Stimulated activated CD4-positive, alpha-beta T cell treated with anti-CD3 and anti-CD28 coated beads, Interleukin-15, amount 100 ng/mL, for 1 hour (primary cell): ENCODE measurements around the gene TAPBP.
"Not testable (repeated sequence)": the region's sequence is repeated elsewhere in the genome, so short reads cannot be mapped to it uniquely, and the experiment has no call there.

Experiments used
- DNase-seq, 2 donors: peaks; one replicate each; pipeline ENCODE4 v3.0.0-alpha.2; 2020; ENCODE audit warnings: low read depth in 1 of 2, low spot score in 1 of 2

TAPBP gene

GRCh38 chr6:33313709-33314514, at the start of gene TAPBP:
TAPBP (minus strand) TSS chr6:33314078; CDS start chr6:33314041, 37 bp downstream.
- peak; percentile 70 to 71 for DNase-seq

- not testable (repeated sequence) for DNase-seq
These were observed 49.6 kb upstream of the TAPBP start for GRCh38 chr6:33363486-33363885.

GRCh38 chr6:33359331-33359730, 45.5 kb upstream of the TAPBP start:
- no peak for DNase-seq

GRCh38 chr6:33357160-33357871, 43.4 kb upstream of the TAPBP start:
- DNase-seq: not testable (repeated sequence)

- DNase-seq: no peak
These were observed 42.4 kb upstream of the TAPBP start for GRCh38 chr6:33356295-33356694.

GRCh38 chr6:33355860-33356259, 42.0 kb upstream of the TAPBP start:
- not testable (repeated sequence) for DNase-seq

- no peak for DNase-seq
These were observed 33.9 kb upstream of the TAPBP start for GRCh38 chr6:33347816-33348215.

- not testable (repeated sequence) for DNase-seq
These were observed 33.1 kb upstream of the TAPBP start for GRCh38 chr6:33346972-33347371.

GRCh38 chr6:33344701-33345697, 31.1 kb upstream of the TAPBP start:
- DNase-seq: peak; percentile 33 to 43

- DNase-seq: peak in 1 of 2 donors; percentile 32
These were observed 30.2 kb upstream of the TAPBP start for GRCh38 chr6:33343953-33344611.

- DNase-seq: peak in 1 of 2 donors; percentile 12
These were observed 29.7 kb upstream of the TAPBP start for GRCh38 chr6:33343606-33343952.

- DNase-seq: no peak
These were observed 25.3 kb upstream of the TAPBP start for GRCh38 chr6:33339193-33339592.

- no peak for DNase-seq
These were observed 22.6 kb upstream of the TAPBP start for GRCh38 chr6:33336495-33336894.

- no peak for DNase-seq
These were observed 22.0 kb upstream of the TAPBP start for GRCh38 chr6:33335916-33336315.

GRCh38 chr6:33333666-33334065, 19.8 kb upstream of the TAPBP start:
- no peak for DNase-seq

GRCh38 chr6:33330736-33331135, 16.9 kb upstream of the TAPBP start:
- DNase-seq: no peak

GRCh38 chr6:33329058-33329457, 15.2 kb upstream of the TAPBP start:
- DNase-seq: no peak

- DNase-seq: no peak
These were observed 10.2 kb upstream of the TAPBP start for GRCh38 chr6:33324125-33324524.

GRCh38 chr6:33323623-33323948, 9.7 kb upstream of the TAPBP start:
- DNase-seq: no peak

- DNase-seq: no peak
These were observed 7.3 kb upstream of the TAPBP start for GRCh38 chr6:33321227-33321626.
